Cardiac muscle cell (in vitro differentiated cells and primary cell): ENCODE data around the gene RASGRP2. TPM values are rescaled to one million over a fixed set of nuclear protein-coding genes. Genes with fewer than 3 reads are reported as not detected.

Experiments
- DNase-seq, 2 donors: peaks; one replicate each; pipeline versions ENCODE4 v3.0.0 to v3.0.0-alpha.2; 2010 to 2017; ENCODE audit warnings: low read depth in 1 of 2, low spot score in 1 of 2
- H3K27ac ChIP-seq: fragments of 200-600 bp; sonication (generic); 2 replicates; pipeline ENCODE4 v1.5.1; 2016
- H3K27me3 ChIP-seq: fragments of 200-600 bp; sonication (generic); 2 replicates; pipeline ENCODE4 v1.6.0; 2016; ENCODE audit warnings: control low read depth
- H3K36me3 ChIP-seq: fragments of 200-600 bp; sonication (generic); 2 replicates; pipeline ENCODE4 v1.5.1; 2016; ENCODE audit warnings: control low read depth
- H3K4me1 ChIP-seq: fragments of 200-600 bp; sonication (generic); 2 replicates; pipeline ENCODE4 v1.8.1; 2017; ENCODE audit warnings: low read depth, mild to moderate bottlenecking, mixed run types
- H3K4me3 ChIP-seq: fragments of 200-600 bp; sonication (generic); 2 replicates; pipeline ENCODE4 v1.5.1; 2016; ENCODE audit warnings: mild to moderate bottlenecking
- H3K9me3 ChIP-seq: fragments of 200-600 bp; sonication (generic); 2 replicates; pipeline ENCODE4 v1.5.1; 2017; ENCODE audit warnings: low read depth, mild to moderate bottlenecking, control low read depth
- CTCF ChIP-seq: IDR thresholded peaks from 2 replicates; pipeline ENCODE4 v1.5.1; 2012; ENCODE audit warnings: low read depth, mild to moderate bottlenecking, low read length
- polyA plus RNA-seq: library from polyadenylated mRNA; unstranded; fragments of >200 nt; fragmentation: Nextera tagmentation; extraction: Ambion mirVana; gene quantifications from 2 replicates; pipeline ENCODE4 v1.2.1, GENCODE V29; 2016
- total RNA-seq: library from RNA; depleted of rRNA; stranded (reverse); fragments of >200 nt; gene quantifications from 2 replicates; pipeline ENCODE4 v1.2.3, GENCODE V29; 2016

RASGRP2 gene
- total and polyA plus RNA-seq, 2 experiments from 2014 or later: 60.8 to 64.0 TPM

- no peak overlapping the region for H3K27ac ChIP-seq
- no peak for DNase-seq
- H3K4me3 ChIP-seq: no peak overlapping the region
- no peaks in the 10 kb centered on the region for H3K36me3 ChIP-seq
- no peaks in the 10 kb centered on the region for H3K4me1 ChIP-seq
- no peaks in the 10 kb centered on the region for H3K9me3 ChIP-seq
- no peak for TF ChIP-seq CTCF
- peaks cover 85% of the 10 kb centered on the region for H3K27me3 ChIP-seq
Observed at GRCh38 chr11:64719406-64719805, 24.5 kb downstream of the RASGRP2 start.

- H3K4me1 ChIP-seq: no peaks in the 10 kb centered on the region
- H3K36me3 ChIP-seq: no peaks in the 10 kb centered on the region
- H3K4me3 ChIP-seq: no peak overlapping the region
- H3K27ac ChIP-seq: no peak overlapping the region
- TF ChIP-seq CTCF: no peak
- no peak for DNase-seq
- H3K27me3 ChIP-seq: peaks cover 92% of the 10 kb centered on the region
- H3K9me3 ChIP-seq: no peaks in the 10 kb centered on the region
Observed at GRCh38 chr11:64718780-64719124, 25.2 kb downstream of the RASGRP2 start.

GRCh38 chr11:64718084-64718779, 25.7 kb downstream of the RASGRP2 start:
- Histone ChIP-seq H3K27ac (no peak overlapping the region), H3K27me3 (peaks cover 97% of the 10 kb centered on the region), H3K4me1 (no peaks in the 10 kb centered on the region), H3K36me3 (no peaks in the 10 kb centered on the region), H3K4me3 (no peak overlapping the region), H3K9me3 (no peaks in the 10 kb centered on the region)
- TF ChIP-seq CTCF: no peak
- DNase-seq: no peak

GRCh38 chr11:64717268-64717578, 26.7 kb downstream of the RASGRP2 start:
- H3K9me3 ChIP-seq: no peaks in the 10 kb centered on the region
- H3K27me3 ChIP-seq: peaks cover 99% of the 10 kb centered on the region
- no peak overlapping the region for H3K27ac ChIP-seq
- no peak for TF ChIP-seq CTCF
- H3K36me3 ChIP-seq: no peaks in the 10 kb centered on the region
- no peaks in the 10 kb centered on the region for H3K4me1 ChIP-seq
- H3K4me3 ChIP-seq: no peak overlapping the region
- DNase-seq: no peak

GRCh38 chr11:64716473-64717267, 27.3 kb downstream of the RASGRP2 start:
- Histone ChIP-seq H3K27ac (no peak overlapping the region), H3K27me3 (peaks cover 99% of the 10 kb centered on the region), H3K4me1 (no peaks in the 10 kb centered on the region), H3K36me3 (no peaks in the 10 kb centered on the region), H3K9me3 (no peaks in the 10 kb centered on the region), H3K4me3 (no peak overlapping the region)
- DNase-seq: no peak
- no peak for TF ChIP-seq CTCF
